SU-DHL-6 (cell line): ENCODE data around the gene UPB1.

Source experiments
- CTCF ChIP-seq: fragments of 200-600 bp; sonication (generic); IDR thresholded peaks from one replicate; pipeline ENCODE4 v1.5.1; 2017; ENCODE audit warnings: antibody characterized with exemption, mild to moderate bottlenecking, low read length, moderate library complexity; ENCODE audit not compliant: insufficient read depth, poor library complexity, severe bottlenecking
- EZH2phosphoT487 ChIP-seq: fragments of 200-600 bp; sonication (generic), shearing (Covaris generic); conservative IDR thresholded peaks from 2 replicates; pipeline ENCODE4 v1.6.1; 2018; ENCODE audit warnings: mild to moderate bottlenecking, antibody characterized with exemption, low read length, moderate library complexity, mixed read lengths

GRCh38 chr22:24495365-24495675 is 188 bp downstream of the UPB1 start:
- TF ChIP-seq EZH2phosphoT487 (no peak), CTCF (no peak)
